ENCODE results near the gene IP6K1. TPM values are rescaled to one million over a fixed set of nuclear protein-coding genes. Genes with fewer than 3 reads are reported as not detected.

Gene IP6K1
- 30.5 and 31.8 TPM in 2 replicates for total RNA-seq

GRCh38 chr3:49786357-49787181 is at the start of gene IP6K1:
Gene IP6K1, minus strand, starts transcription at chr3:49786542. Its CDS starts 38,502 bp downstream, at chr3:49748040.

GRCh38 chr3:49813497-49814174 is 27.3 kb upstream of the IP6K1 start, which contains the start of gene UBA7:
Gene UBA7, minus strand, starts transcription at chr3:49813953. Its CDS starts 166 bp downstream, at chr3:49813787.

GRCh38 chr3:49802719-49803464 is 16.6 kb upstream of the IP6K1 start, which contains the start of gene INKA1:
Gene INKA1, plus strand, starts transcription at chr3:49803261. Its CDS starts 132 bp downstream, at chr3:49803393.

GRCh38 chr3:49799761-49800160 is 13.4 kb upstream of the IP6K1 start, which contains the start of gene CDHR4:
Gene CDHR4, minus strand, starts transcription at chr3:49799873. Its CDS starts 61 bp downstream, at chr3:49799812.

GRCh38 chr3:49723628-49724551 is 62.5 kb downstream of the IP6K1 start, which contains the start of gene GMPPB:
Gene GMPPB, minus strand, starts transcription at chr3:49723951. Its CDS starts 225 bp downstream, at chr3:49723726.

GRCh38 chr3:49719214-49719884 is 67.0 kb downstream of the IP6K1 start, which contains the start of gene AMIGO3:
Gene AMIGO3, minus strand, starts transcription at chr3:49719684. Its CDS starts 219 bp downstream, at chr3:49719465.

GRCh38 chr3:49689046-49689907 is 97.1 kb downstream of the IP6K1 start, which contains the start of the genes MST1 and RNF123:
Gene MST1, minus strand, starts transcription at chr3:49689474. Its CDS starts 783 bp downstream, at chr3:49688691.
Gene RNF123, plus strand, starts transcription at chr3:49689557. Its CDS starts 1,609 bp downstream, at chr3:49691166.

Other genes with a start within 250 kb of the IP6K1 start
- under 0.01 and 0.12 TPM in 2 replicates for gene BSN, start 232.1 kb downstream of the IP6K1 start, total RNA-seq
- 173 TPM in 2 replicates for gene APEH, start 112.2 kb downstream of the IP6K1 start, total RNA-seq
- 5.4 and 6.2 TPM in 2 replicates for gene MST1, start 97.1 kb downstream of the IP6K1 start, total RNA-seq
- 24.1 and 33.9 TPM in 2 replicates for gene RNF123, start 97.0 kb downstream of the IP6K1 start, total RNA-seq
- 1.1 TPM in 1 of 2 replicates, not detected in the other for gene AMIGO3, start 66.9 kb downstream of the IP6K1 start, total RNA-seq
- gene GMPPB, start 62.6 kb downstream of the IP6K1 start, total RNA-seq = 59.5 and 68.9 TPM in 2 replicates
- 0.12 TPM in 1 of 2 replicates, not detected in the other for gene CDHR4, start 13.3 kb upstream of the IP6K1 start, total RNA-seq
- gene INKA1, start 16.7 kb upstream of the IP6K1 start, total RNA-seq = 3.7 and 5.4 TPM in 2 replicates
- gene UBA7, start 27.4 kb upstream of the IP6K1 start, total RNA-seq = 32.4 and 52.2 TPM in 2 replicates
- 3.1 and 10.5 TPM in 2 replicates for gene TRAIP, start 70.0 kb upstream of the IP6K1 start, total RNA-seq
- gene CAMKV, start 83.4 kb upstream of the IP6K1 start, total RNA-seq = not detected in 2 replicates
- 0.25 and 0.33 TPM in 2 replicates for gene MST1R, start 117.3 kb upstream of the IP6K1 start, total RNA-seq
- gene MON1A, start 143.3 kb upstream of the IP6K1 start, total RNA-seq = 14.1 and 14.3 TPM in 2 replicates
- 60.4 and 62.8 TPM in 2 replicates for gene RBM6, start 153.6 kb upstream of the IP6K1 start, total RNA-seq

Measured in uterine smooth muscle cell (primary cell).